ENCODE measurements around the gene FGF18. TPM values are rescaled to one million over a fixed set of nuclear protein-coding genes. Genes with fewer than 3 reads are reported as not detected.
A peak's percentile ranks its signal among the peaks of the same experiment; 100 is the strongest.

FGF18 gene
- total and polyA plus RNA-seq, 9 of the 15 experiments (the other 6 are each of a cell fraction or from before 2014, with no cell fraction given), result 0.05 to 0.18 (median 0.11) TPM; not detected in 6

DNA sequence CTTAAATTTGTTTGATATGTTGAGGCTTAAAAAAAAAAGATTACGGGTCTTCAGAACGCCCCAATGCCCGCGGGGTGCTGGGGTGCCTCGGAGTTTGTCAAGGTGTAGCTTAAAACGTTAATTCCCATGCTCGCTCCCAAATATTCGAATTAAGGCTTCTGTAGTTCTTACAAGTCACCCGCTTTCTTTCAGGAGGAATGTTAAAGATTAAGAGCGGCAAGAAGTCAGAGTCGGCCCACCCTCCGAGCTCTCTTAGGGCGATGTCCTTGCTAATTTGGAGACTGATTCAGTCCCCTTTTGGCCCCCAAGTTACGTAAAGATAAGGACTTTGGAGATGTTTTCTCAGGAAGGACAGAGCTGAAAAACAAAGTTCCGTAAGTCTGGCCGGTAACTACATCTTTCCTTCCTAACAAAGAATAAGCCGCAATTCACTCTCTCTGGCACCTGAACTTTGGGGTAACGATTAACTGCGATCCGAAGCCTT lies 32.5 kb upstream of the FGF18 start:
- CTCF ChIA-PET (ENCODE audit: low intra/inter-chr PET ratio), result no interaction called here
- peak overlapping the region; percentile 96 to 97 for H3K9ac ChIP-seq (ENCODE audit: insufficient read depth in 1 of 2, low read depth in 2 of 2, low read length in 2 of 2)
- peak overlapping the region; percentile 93 for H2AFZ ChIP-seq (ENCODE audit: low read depth, low read length)
- H3K36me3 ChIP-seq (ENCODE audit: control insufficient read depth, insufficient read depth, low read length), result peaks cover 35% of the 10 kb centered on the region
- ATAC-seq, result no peak
- H3K9me3 ChIP-seq (replicated peaks; ENCODE audit: control insufficient read depth, insufficient read depth, low read depth, low read length), result no peaks in the 10 kb centered on the region; the same call in 1 of the 2 replicates
- peak overlapping the region; percentile 93 for H3K27ac ChIP-seq (ENCODE audit: extremely low read depth, low read depth, low read length)
- in situ Hi-C loops (cut with MboI) (no loop called here), intact Hi-C loops (cut with micrococcal nuclease) (no loop called here)
- peaks cover 55% of the 10 kb centered on the region for H3K79me2 ChIP-seq (ENCODE audit: control insufficient read depth, insufficient read depth, low read length)
- peaks cover 40% of the 10 kb centered on the region for H4K20me1 ChIP-seq (replicated peaks; ENCODE audit: control insufficient read depth, insufficient read depth, low read length)
- H3K4me2 ChIP-seq (ENCODE audit: insufficient read depth, low read length), result peak overlapping the region; percentile 92
- POLR2A ChIA-PET, result interaction anchor here (0.6 to 3.6 kb wide), 12 partner anchors 10 to 1685 kb away, joined by 3 to 38 read pairs (median 4); no protein-coding TSS in a partner anchor
- 2% methylated on average over 20 of the region's 20 CpGs for WGBS (ENCODE audit: insufficient coverage, low coverage, missing lambda C conversion rate)
- DNase-seq (ENCODE audit: extremely low read depth in 1 of 4, low spot score in 3 of 4), result peak in 2 of 4 experiments; percentile 30 to 47
- TSS peak; percentile 99 for BruUV-seq (replicated peaks)
- H3K27me3 ChIP-seq (ENCODE audit: control insufficient read depth in 2 of 2, insufficient read depth in 2 of 2, low read length in 2 of 2), result no peaks in the 10 kb centered on the region
- H3K4me3 ChIP-seq, result peak overlapping the region; percentile 43
- peaks cover 9 to 10% of the 10 kb centered on the region in 2 experiments; a peak in 4 of 5 replicates for H3K4me1 ChIP-seq (replicated peaks in 1 of 2; ENCODE audit: control insufficient read depth in 2 of 2, insufficient read depth in 2 of 2, low read length in 2 of 2)
- peak; percentile 11 for FAIRE-seq
- H3K9me1 ChIP-seq (ENCODE audit: control insufficient read depth, insufficient read depth, low read length), result peaks cover 7% of the 10 kb centered on the region
- TF ChIP-seq NKRF (IDR thresholded peaks at IDR 0.05; ENCODE audit: borderline replicate concordance), result 0 out of 2 replicates have a peak, but pooled peaks have one; percentile 33
- TF ChIP-seq MCM5 (IDR thresholded peaks at IDR 0.05; ENCODE audit: low read depth), result no peak
- TF ChIP-seq CTCFL (IDR thresholded peaks at IDR 0.05; ENCODE audit: borderline replicate concordance, insufficient read depth, low read depth, low read length, poor library complexity, severe bottlenecking), result no peak
- TF ChIP-seq, protein P1, sequence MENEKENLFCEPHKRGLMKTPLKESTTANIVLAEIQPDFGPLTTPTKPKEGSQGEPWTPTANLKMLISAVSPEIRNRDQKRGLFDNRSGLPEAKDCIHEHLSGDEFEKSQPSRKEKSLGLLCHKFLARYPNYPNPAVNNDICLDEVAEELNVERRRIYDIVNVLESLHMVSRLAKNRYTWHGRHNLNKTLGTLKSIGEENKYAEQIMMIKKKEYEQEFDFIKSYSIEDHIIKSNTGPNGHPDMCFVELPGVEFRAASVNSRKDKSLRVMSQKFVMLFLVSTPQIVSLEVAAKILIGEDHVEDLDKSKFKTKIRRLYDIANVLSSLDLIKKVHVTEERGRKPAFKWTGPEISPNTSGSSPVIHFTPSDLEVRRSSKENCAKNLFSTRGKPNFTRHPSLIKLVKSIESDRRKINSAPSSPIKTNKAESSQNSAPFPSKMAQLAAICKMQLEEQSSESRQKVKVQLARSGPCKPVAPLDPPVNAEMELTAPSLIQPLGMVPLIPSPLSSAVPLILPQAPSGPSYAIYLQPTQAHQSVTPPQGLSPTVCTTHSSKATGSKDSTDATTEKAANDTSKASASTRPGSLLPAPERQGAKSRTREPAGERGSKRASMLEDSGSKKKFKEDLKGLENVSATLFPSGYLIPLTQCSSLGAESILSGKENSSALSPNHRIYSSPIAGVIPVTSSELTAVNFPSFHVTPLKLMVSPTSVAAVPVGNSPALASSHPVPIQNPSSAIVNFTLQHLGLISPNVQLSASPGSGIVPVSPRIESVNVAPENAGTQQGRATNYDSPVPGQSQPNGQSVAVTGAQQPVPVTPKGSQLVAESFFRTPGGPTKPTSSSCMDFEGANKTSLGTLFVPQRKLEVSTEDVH (IDR thresholded peaks at IDR 0.05; ENCODE audit: low read depth, partially characterized antibody), result no peak
- TF ChIP-seq USF2 (CRISPR knock-in tag; IDR thresholded peaks at IDR 0.05), result no peak
- TF ChIP-seq ERF (CRISPR knock-in tag; IDR thresholded peaks at IDR 0.05), result no peak
- TF ChIP-seq ID3 (CRISPR knock-in tag; IDR thresholded peaks at IDR 0.05), result no peak
- TF ChIP-seq ID3 (tag; IDR thresholded peaks at IDR 0.05), result peak; percentile 58; the same call in 1 of the 2 replicates
- TF ChIP-seq NELFE (IDR thresholded peaks at IDR 0.05; ENCODE audit: insufficient read depth, insufficient read length), result no peak
- TF ChIP-seq HMG20A (CRISPR knock-in tag; conservative IDR thresholded peaks at IDR 0.05), result no peak
- TF ChIP-seq POU5F1 (IDR thresholded peaks at IDR 0.05; ENCODE audit: borderline replicate concordance, low read depth, low read length, partially characterized antibody), result no peak
- TF ChIP-seq L3MBTL2 (IDR thresholded peaks at IDR 0.05), result no peak
- no peak for TF ChIP-seq ZNF79 (CRISPR knock-in tag; IDR thresholded peaks at IDR 0.05; ENCODE audit: low read depth)
- 0 out of 2 replicates have a peak, but pooled peaks have one; percentile 51 for TF ChIP-seq SMARCE1 (IDR thresholded peaks at IDR 0.05)
